NCI-H82 (cell line): ENCODE results near the gene B4GALNT4.
"Not testable (repeated sequence)": the region's sequence is repeated elsewhere in the genome, so short reads cannot be mapped to it uniquely, and the experiment has no call there.

Source experiments
- DNase-seq: peaks from one replicate; lab custom pipeline; 2025; lab: John Stamatoyannopoulos, UW

The B4GALNT4 gene

GRCh38 chr11:376531-377173 lies 7.4 kb downstream of the B4GALNT4 start:
- no peak for DNase-seq

DNA sequence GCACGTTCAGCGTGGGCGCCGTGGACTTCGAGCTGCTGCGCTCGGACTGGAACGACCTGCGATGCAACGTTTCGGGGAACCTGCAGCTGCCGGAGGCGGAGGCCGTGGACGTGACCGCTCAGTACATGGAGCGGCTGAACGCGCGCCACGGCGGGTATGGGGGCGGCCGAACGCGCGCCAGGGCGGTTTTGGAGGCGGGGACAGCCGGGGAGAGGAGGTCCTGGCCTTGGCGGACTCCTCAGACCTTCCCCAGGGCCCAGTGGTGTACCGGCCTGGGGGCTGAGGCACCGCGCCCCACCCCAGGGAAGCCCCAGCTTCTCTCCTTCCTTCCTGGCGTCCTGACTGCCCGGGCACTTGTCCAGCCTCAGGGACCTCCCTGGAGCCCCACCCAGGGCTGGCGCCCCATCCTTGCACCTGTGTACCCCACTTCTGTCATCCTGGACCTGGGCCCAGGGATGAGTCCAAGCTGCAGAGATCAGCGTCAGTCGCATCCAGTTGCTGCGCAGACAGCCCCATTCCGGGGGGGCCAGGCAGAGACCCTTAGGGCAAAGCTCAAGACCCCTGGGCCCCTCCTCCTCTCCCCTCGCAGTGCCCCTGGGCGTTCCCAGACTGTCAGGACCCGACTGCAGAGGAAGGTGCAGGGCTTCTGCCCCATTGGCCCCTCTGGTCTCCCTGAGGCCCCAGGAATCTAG lies 8.0 kb downstream of the B4GALNT4 start:
- DNase-seq: no peak

DNA sequence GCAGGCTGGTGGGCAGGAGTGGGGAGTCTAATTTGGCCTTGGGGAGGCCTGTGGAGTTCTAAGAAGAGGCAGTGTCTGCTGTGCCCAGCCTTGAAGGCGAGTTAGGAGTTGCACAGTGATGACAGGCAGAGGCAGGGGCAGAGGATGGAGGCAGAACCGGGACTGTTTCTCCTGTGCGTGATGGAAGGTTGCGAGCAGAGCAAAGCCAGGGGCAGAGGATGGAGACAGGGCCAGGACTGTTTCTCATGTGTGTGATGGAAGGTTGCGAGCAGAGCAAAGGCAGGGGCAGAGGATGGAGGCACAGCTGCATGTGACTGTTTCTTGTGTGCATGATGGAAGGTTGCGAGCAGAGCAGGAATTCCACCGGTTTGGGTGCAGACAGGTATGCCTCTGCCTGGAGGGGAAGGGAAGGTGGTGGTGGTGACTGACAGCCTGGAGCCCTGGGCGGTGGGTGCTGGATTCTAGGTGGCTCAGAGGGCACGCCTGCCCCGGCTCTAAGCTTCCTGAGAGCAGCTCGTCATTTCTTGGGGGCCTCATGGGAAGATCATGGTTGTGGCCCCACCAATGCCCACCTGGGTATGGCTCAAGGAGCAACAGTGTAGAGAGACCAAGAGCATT lies 8.7 kb downstream of the B4GALNT4 start:
- no peak for DNase-seq

DNA sequence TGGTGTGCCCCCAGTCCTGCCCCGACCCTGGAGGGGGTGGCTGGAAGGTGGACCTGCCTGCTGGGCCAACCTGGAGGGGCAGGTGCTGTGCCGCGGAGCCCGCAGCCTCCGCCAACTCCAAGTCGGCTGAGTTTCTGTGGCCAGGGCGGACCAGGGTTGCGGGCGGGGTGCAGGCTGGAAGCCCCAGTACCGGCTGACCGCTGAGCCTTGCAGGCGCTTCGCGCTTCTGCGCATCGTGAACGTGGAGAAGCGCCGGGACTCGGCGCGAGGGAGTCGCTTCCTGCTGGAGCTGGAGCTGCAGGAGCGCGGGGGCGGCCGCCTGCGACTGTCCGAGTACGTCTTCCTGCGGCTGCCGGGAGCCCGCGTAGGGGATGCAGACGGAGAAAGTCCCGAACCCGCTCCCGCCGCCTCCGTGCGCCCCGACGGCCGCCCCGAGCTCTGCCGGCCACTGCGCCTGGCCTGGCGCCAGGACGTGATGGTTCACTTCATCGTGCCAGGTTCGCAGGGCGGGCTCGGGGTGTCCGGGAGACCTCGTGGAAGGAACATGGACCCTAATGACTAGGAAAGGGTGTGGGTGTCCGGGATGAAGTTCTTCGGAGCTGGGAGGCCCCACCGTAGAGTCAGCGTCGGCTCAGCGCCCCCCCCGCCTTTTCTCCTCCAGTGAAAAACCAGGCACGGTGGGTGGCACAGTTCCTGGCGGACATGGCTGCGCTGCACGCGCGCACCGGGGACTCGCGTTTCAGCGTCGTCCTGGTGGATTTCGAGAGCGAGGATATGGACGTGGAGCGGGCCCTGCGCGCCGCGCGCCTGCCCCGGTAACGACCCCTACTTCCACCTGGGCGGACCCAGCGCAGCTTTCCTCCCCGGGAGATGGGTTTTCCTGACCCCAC lies 10.2 kb downstream of the B4GALNT4 start:
- no peak for DNase-seq

GRCh38 chr11:380095-380480 lies 10.8 kb downstream of the B4GALNT4 start:
- no peak for DNase-seq

GRCh38 chr11:380491-380890 lies 11.2 kb downstream of the B4GALNT4 start:
- no peak for DNase-seq

GRCh38 chr11:380996-381395 lies 11.7 kb downstream of the B4GALNT4 start:
- no peak for DNase-seq

DNA sequence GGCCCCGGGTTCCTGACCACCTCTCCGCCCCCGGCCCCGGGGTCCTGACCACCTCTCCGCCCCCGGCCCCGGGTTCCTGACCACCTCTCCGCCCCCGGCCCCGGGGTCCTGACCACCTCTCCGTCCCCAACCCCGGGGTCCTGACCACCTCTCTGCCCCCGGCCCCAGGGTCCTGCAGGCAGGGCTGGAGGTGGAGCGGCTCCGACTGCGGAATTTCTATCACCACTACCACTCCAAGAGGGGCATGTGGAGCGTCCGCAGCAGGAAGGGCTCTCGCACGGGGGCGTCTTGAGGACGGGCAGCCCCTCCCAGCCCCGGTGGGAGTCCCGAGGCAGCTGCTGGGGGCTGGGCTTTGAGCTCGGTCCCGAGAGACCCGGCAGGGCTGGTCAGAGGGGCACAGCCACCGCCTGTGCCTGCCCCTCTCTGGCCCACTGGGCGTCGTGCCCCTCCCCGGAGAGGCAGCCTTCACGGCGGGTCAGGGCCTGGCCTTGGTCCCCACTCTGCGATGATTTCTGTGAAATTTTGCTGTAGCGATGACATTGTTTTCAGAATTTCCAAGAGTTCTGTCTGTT lies 12.3 kb downstream of the B4GALNT4 start:
- no peak for DNase-seq

GRCh38 chr11:382081-382629 lies 12.9 kb downstream of the B4GALNT4 start:
- no peak for DNase-seq

GRCh38 chr11:383431-383830 lies 14.1 kb downstream of the B4GALNT4 start:
- DNase-seq: no peak

DNA sequence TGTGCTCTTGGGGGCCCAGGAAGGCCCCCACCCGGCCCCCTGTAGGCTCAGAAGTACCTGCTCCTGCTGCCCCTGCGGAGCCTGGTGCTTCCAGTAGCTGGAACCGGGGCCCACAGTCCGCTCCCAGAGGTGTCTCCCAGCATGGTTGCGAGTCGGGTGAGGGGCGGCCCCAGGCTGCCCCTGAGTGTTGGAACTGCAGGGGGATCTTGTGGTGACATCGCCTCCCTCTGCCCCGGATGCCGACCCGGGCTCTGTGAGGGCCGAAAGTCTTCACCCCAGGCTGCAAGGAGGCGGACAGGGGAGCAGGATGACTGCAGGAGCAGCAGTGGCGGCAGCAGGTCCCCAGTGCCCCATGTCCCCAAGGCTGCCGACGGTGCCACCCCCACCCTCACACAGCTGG lies 15.2 kb downstream of the B4GALNT4 start:
- DNase-seq: no peak

DNA sequence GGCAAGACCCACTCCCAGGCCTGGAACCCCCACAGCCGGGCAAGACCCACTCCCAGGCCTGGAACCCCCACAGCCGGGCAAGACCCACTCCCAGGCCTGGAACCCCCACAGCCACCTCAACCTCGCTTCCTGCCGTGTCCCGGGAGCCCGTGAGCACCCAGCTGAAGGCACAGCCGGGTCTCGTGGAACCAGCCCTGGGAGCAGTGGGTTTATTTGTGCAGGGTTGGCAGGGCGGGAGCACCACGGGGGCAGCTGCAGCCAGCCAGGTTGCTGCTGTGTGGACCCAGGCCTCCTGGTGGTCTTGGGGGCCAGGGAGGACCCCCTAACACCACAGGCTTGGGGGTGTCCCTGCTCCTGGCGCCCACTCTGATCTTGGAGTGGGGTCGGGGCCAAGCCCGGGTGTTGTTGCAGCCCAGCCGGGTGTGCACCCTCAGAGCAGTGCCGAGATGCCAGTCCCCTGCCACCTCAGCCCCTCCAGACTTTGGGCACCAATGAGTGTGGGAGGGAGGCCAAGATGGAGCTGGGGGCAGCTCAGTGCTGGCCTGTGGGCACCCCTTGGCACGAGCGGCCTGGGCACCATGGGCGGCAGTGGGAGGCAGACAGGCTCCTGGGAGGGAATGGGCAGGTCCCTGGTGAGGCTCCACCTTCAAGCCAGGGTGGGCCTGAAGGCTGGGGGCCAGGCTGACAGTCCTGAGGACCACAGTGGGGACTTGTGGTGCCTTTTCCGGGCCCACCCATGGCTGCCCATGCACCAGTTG lies 16.5 kb downstream of the B4GALNT4 start:
- DNase-seq: no peak

DNA sequence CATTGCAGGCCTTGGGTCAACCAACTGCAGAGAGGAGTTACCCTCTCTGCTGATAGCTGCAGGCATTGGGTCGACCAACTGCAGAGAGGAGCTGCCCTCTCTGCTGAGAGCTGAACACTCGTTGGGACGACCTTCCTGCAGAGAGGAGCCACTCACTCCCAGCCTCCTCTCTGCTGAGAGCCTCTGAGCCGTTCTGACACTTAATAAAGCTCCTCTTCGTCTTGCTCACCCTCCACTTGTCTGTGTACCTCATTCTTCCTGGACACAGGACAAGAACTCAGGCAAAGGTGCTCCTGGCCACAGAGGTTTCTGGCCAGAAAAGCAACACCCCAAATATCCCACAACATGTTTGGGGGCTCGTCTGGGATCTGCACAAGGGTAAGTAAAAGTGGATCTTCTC lies 17.2 kb downstream of the B4GALNT4 start:
- no peak for DNase-seq

GRCh38 chr11:387193-387793 lies 18.0 kb downstream of the B4GALNT4 start:
- DNase-seq: no peak

- not testable (repeated sequence) for DNase-seq
These were observed 20.1 kb downstream of the B4GALNT4 start for GRCh38 chr11:389369-389768.

- DNase-seq: peak; percentile 46
These were observed 20.9 kb downstream of the B4GALNT4 start for GRCh38 chr11:390175-390574.

DNA sequence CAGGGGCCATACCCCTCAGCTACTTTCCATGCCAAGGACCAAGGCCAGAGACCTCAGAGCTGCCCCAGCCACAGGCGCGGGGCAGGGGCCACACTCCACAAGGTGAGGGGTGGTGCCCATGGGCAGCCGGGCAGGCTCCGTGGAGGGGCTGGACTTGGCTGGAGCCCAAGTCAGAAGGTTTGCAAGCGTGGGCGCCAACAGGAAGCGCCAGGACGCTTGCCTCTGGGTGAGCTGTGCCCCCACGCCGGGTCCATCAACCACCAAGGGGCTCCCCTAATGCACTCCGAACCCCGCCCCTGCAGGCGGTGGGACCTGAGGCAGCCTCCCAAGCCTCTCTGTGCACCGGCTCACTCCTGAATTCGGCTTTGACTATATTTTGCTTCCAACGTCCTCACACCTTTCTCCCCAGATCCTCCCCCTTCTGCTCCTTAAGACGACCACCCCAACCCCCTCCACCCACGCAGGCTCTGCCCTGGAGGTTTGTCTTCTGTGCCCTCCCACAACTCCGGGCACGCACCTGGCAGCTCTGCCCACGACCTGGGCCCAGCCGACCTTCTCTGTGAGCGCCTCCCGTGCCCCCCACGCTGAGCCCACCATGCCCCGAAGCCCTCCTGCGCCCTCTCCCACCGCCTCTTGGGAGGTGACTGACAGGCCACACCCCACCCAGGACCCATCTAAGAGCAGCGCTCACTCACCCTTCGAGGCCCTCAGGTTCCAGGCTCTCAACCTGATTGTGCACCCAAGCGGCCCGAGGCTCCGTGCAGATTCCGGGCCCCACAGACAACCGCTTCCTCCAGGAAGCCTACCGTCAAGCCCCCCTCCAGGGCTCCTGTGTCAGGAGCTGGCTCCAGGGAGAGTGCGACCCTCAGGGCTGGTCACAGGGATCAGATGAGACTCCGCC lies 22.1 kb downstream of the B4GALNT4 start:
- no peak for DNase-seq

DNA sequence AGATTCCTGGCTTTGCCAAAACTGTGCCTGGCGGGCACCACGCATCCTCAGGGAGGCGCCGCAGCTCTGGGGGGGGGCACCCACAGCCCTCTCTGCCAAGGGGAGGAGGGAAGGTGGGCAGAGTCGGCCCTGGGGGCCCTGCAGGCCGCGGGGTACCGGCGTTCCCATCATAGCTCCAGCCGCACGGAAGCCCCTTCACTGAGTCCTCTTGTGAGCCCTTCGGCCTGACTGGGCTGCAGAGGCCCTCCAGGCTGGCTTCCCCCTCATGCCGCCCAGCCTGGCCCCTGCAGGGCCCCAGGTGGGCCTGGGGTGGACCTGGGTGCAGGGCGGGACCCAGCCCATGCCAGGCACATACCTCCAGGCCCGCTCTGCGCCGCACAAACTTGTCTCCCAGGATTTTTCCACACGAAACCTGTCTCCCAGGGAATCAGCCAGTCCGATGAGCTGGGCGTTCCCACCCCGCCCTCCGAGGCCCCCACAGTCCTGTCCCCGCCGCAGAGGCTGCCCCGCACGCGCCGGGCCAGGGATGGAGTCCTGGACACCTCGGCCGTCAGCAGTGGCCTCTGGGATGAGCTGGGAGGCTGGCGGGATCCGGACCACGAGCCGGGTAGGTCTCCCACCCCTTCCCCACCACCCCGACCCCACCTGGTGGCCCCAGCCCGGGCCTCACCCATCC lies 22.9 kb downstream of the B4GALNT4 start:
- DNase-seq: no peak
